Stomach (tissue), 4 donors: ENCODE results near the gene ARHGAP33.

Source experiments
- EP300 ChIP-seq: sonication (generic); formaldehyde crosslinking; IDR thresholded peaks from one replicate; pipeline ENCODE4 v1.6.1; 2017; ENCODE audit warnings: antibody characterized with exemption
- POLR2A ChIP-seq, 4 donors: fragments of 450-650 bp; IDR thresholded peaks; one replicate each; pipeline ENCODE4 v1.6.1; 2016; ENCODE audit warnings: antibody characterized with exemption in 4 of 4, control low read depth in 2 of 4, mild to moderate bottlenecking in 1 of 4, moderate library complexity in 1 of 4
- POLR2AphosphoS5 ChIP-seq, 3 donors: sonication (generic); formaldehyde crosslinking; IDR thresholded peaks; one replicate each; pipeline ENCODE4 v1.6.1; 2016; ENCODE audit warnings: antibody characterized with exemption in 3 of 3
- TF ChIP-seq, protein P1 (sequence below), 7 experiments: fragments of 450-650 bp in 4 of 7; fragments of 200-600 bp in 3 of 7; sonication (generic) in 3 of 7; IDR thresholded peaks; one replicate each; pipeline ENCODE4 v1.5.1; 2016 to 2019; ENCODE audit warnings: antibody characterized with exemption in 7 of 7, control low read depth in 2 of 7, mild to moderate bottlenecking in 1 of 7

DNA sequence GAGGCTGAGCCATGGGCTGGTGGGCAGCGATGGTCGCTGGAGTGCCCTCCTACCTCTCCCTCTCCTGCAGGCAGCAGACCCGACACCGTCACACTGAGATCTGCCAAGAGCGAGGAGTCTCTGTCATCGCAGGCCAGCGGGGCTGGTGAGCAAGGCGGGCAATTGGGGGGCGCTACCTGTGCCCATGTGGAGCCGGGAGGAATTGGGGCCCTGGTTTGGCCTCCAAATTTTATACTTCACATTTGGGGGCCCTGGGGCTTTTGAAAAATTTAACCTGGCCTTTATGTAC is 9.9 kb downstream of the ARHGAP33 start:
- TF ChIP-seq POLR2AphosphoS5 (IDR thresholded peaks at IDR 0.05) (no peak), POLR2A (IDR thresholded peaks at IDR 0.05) (no peak), EP300 (no peak)
- TF ChIP-seq, protein P1, sequence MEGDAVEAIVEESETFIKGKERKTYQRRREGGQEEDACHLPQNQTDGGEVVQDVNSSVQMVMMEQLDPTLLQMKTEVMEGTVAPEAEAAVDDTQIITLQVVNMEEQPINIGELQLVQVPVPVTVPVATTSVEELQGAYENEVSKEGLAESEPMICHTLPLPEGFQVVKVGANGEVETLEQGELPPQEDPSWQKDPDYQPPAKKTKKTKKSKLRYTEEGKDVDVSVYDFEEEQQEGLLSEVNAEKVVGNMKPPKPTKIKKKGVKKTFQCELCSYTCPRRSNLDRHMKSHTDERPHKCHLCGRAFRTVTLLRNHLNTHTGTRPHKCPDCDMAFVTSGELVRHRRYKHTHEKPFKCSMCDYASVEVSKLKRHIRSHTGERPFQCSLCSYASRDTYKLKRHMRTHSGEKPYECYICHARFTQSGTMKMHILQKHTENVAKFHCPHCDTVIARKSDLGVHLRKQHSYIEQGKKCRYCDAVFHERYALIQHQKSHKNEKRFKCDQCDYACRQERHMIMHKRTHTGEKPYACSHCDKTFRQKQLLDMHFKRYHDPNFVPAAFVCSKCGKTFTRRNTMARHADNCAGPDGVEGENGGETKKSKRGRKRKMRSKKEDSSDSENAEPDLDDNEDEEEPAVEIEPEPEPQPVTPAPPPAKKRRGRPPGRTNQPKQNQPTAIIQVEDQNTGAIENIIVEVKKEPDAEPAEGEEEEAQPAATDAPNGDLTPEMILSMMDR (IDR thresholded peaks at IDR 0.05), result no peak
